Measurements from ENCODE around the gene NECTIN1. TPM values are rescaled to one million over a fixed set of nuclear protein-coding genes. Genes with fewer than 3 reads are reported as not detected.

The NECTIN1 gene
- total and polyA plus RNA-seq, 2 of the 13 experiments (the other 11 are each of a cell fraction or from before 2014, with no cell fraction given), result 3.9 to 7.3 TPM

DNA sequence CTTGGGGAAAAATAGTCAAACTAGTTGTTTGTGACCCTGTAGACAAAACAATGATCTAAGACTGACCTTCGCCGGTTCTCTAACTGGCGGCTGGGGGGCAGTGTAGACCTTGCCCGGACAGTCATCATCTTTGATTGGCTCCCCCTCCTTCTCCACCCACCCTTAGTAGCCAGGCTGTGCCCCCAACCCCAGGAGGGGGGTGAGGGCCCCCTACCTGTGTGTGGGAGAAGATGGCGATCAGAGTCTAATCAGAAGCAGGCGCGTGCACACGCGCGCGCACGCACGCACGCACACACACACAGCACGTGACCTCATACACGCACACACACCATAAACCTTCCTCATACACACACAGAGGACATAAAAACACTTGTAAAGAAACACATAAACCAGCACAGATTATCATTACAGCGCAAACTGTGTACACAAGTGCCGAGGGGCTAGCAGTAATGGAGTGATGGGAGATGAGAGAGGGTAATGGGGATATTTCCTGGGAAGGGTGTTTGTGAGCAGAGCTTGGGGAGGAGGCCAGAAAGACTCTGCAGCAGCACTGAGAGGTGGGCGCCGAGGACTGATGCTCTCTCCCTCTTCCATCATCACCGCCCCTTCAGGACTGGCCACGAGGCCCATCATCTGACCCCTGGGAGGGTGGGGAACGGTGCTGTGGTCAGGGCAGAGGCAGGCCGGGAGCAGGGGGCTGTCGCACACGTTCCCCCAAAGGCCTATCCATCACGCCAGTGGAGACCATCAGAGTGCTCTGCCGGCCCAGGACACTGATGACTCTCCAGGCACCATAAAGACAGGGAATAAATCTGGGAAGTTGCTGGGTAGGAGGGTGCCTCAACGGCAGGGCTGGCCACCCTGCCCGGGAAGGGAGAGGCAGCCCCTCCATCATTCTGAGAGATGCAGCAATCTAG is 12.2 kb downstream of the NECTIN1 start:
- in situ Hi-C loops (cut with HindIII; ENCODE audit: extremely low pct_ligation_motif_present, low pct_unique_long_range_greater_than_20kb), result no loop called here
- no peak overlapping the region for H3K27ac ChIP-seq (ENCODE audit: extremely low read length, insufficient read depth, low read length)
- H3K9me3 ChIP-seq (ENCODE audit: low read length), result no peaks in the 10 kb centered on the region
- CTCF ChIA-PET (ENCODE audit: low intra/inter-chr PET ratio, low total read pairs), result no interaction called here
- no peaks in the 10 kb centered on the region; a peak in 1 of 5 replicates for H3K36me3 ChIP-seq (replicated peaks in 1 of 2; ENCODE audit: control insufficient read depth in 1 of 2, insufficient read depth in 2 of 2, low read length in 2 of 2)
- H2AFZ ChIP-seq (ENCODE audit: low read length), result no peak overlapping the region
- H3K27me3 ChIP-seq (ENCODE audit: control insufficient read depth in 1 of 2, insufficient read depth in 2 of 2, low read length in 2 of 2), result no peaks in the 10 kb centered on the region
- DNase-seq (ENCODE audit: low spot score) (no peak), ATAC-seq (no peak), FAIRE-seq (no peak)
- no peak overlapping the region for H3K4me3 ChIP-seq (replicated peaks in 1 of 3; ENCODE audit: insufficient read depth in 1 of 3, low read depth in 2 of 3, low read length in 3 of 3)
- no peaks in the 10 kb centered on the region for H3K79me2 ChIP-seq (ENCODE audit: insufficient read depth, low read length)
- WGBS (ENCODE audit: low lambda C conversion rate), result 84% methylated on average over 26 of the region's 30 CpGs
- no peaks in the 10 kb centered on the region for H4K20me1 ChIP-seq (ENCODE audit: insufficient read depth, low read length)
- H3K4me1 ChIP-seq (ENCODE audit: insufficient read depth, low read length), result peaks cover 78% of the 10 kb centered on the region
- no peak overlapping the region for H3K9ac ChIP-seq (ENCODE audit: insufficient read depth, low read depth, low read length)
- intact Hi-C loops (cut with micrococcal nuclease; ENCODE audit: unreplicated experiment), result no loop called here
- POLR2A ChIA-PET, result interaction anchor here (1.2 to 1.8 kb wide), 2 partner anchors 10 to 12 kb away, joined by 3 to 8 read pairs; partner anchors contain the start of gene NECTIN1
- TF ChIP-seq CTCF (CRISPR knock-in tag; IDR thresholded peaks at IDR 0.05) (0 out of 2 replicates have a peak, but pooled peaks have one; percentile 3), PATZ1 (CRISPR knock-in tag; IDR thresholded peaks at IDR 0.05) (no peak)
- H3K4me2 ChIP-seq (ENCODE audit: low read depth, low read length), result peak overlapping the region; percentile 63; the same call in 1 of the 2 replicates
- no TSS peak for BruUV-seq (replicated peaks)

Measured in HepG2 (cell line).